ENCODE results near the gene TUSC2.
A peak's percentile ranks its signal among the peaks of the same experiment; 100 is the strongest.

TUSC2 gene

GRCh38 chr3:50345008-50345407, 17.0 kb upstream of the TUSC2 start:
- no peak overlapping the region for H3K27ac ChIP-seq (replicated peaks)
- no peaks in the 10 kb centered on the region for H3K27me3 ChIP-seq (ENCODE audit: insufficient read depth, poor library complexity, severe bottlenecking)

GRCh38 chr3:50342813-50343633, 15.0 kb upstream of the TUSC2 start:
- H3K27me3 ChIP-seq (ENCODE audit: insufficient read depth, poor library complexity, severe bottlenecking): no peaks in the 10 kb centered on the region

More at GRCh38 chr3:50345008-50345407, 17.0 kb upstream of the TUSC2 start:
- H3K4me3 ChIP-seq (replicated peaks; ENCODE audit: insufficient read depth, low read length): peak overlapping the region; percentile 39
- DNase-seq (ENCODE audit: low read depth in 1 of 2, low spot score in 1 of 2): no peak
- TF ChIP-seq CTCF (IDR thresholded peaks at IDR 0.05; ENCODE audit: insufficient read depth, low read length) (no peak), GABPA (IDR thresholded peaks at IDR 0.05; ENCODE audit: low read depth) (no peak), SPI1 (IDR thresholded peaks at IDR 0.05; ENCODE audit: borderline replicate concordance, low read depth) (no peak)

GRCh38 chr3:50341996-50342650, 14.1 kb upstream of the TUSC2 start:
- DNase-seq (ENCODE audit: low read depth in 1 of 2, low spot score in 1 of 2): no peak
- no peak overlapping the region for H3K4me3 ChIP-seq (replicated peaks; ENCODE audit: insufficient read depth, low read length)
- TF ChIP-seq REST (IDR thresholded peaks at IDR 0.05; ENCODE audit: insufficient replicate concordance, low read depth) (no peak), SPI1 (IDR thresholded peaks at IDR 0.05; ENCODE audit: borderline replicate concordance, low read depth) (no peak), POLR2AphosphoS5 (IDR thresholded peaks at IDR 0.05; ENCODE audit: low read depth) (no peak), CTCF (IDR thresholded peaks at IDR 0.05; ENCODE audit: insufficient read depth, low read length) (no peak), GABPA (IDR thresholded peaks at IDR 0.05; ENCODE audit: low read depth) (no peak)
- peak overlapping the region; percentile 99 for H3K27ac ChIP-seq (replicated peaks)
- H3K27me3 ChIP-seq (ENCODE audit: insufficient read depth, poor library complexity, severe bottlenecking): no peaks in the 10 kb centered on the region

More at GRCh38 chr3:50342813-50343633, 15.0 kb upstream of the TUSC2 start:
- H3K4me3 ChIP-seq (replicated peaks; ENCODE audit: insufficient read depth, low read length): no peak overlapping the region
- H3K27ac ChIP-seq (replicated peaks): no peak overlapping the region
- no peak for DNase-seq (ENCODE audit: low read depth in 1 of 2, low spot score in 1 of 2)
- TF ChIP-seq GABPA (IDR thresholded peaks at IDR 0.05; ENCODE audit: low read depth) (no peak), POLR2AphosphoS5 (IDR thresholded peaks at IDR 0.05; ENCODE audit: low read depth) (no peak), CTCF (IDR thresholded peaks at IDR 0.05; ENCODE audit: insufficient read depth, low read length) (no peak), SPI1 (IDR thresholded peaks at IDR 0.05; ENCODE audit: borderline replicate concordance, low read depth) (no peak), REST (IDR thresholded peaks at IDR 0.05; ENCODE audit: insufficient replicate concordance, low read depth) (no peak)

Data from HL-60 (cell line).